ENCODE results near the gene NCOR2. TPM values are rescaled to one million over a fixed set of nuclear protein-coding genes. Genes with fewer than 3 reads are reported as not detected.

The NCOR2 gene
- total RNA-seq, 1 experiment from 2014 or later: 325 TPM

DNA sequence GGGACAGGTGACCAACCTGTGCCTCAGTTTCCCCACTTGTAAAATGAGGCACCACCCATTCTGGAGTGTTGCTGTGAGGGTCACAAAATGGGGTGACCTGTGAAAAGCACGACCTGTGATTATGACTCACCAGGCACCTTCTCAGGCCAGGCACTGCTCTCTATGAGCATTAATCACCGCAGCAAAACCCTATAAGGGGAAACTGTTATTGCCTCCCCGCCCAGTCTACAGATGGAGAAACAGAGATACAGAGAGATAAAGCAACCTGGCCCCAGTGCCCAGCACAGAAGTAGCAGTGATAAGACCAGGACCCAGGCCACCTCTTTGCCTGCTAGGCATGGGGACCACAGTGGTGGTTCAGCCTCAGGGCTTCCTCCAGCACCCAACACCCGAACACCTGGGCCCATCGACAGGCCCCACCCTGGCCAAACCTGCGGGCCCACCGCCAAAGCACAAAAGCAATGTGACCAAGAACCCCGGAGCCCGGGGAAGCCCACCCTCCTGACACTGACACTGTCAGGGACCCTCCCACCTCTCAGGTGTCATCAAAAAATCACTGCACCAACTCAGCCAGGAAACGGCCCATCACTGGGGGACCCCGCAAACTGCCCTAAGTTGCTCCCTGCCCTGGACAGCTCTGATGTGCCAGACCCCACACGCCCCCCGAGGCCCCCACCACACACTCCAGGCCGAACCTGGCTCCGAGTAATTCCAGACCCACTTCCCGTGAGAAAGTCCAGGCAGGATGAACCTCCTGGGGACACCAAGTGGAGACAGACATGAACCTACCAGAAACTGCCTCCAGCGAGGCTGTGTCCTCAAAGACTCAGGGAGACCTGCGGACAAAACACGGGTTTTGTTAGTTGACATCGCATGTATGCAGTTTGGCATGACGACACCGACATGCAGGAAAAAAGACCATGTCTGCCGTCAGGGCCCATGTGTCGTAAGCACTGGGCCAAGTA lies 32.4 kb downstream of the NCOR2 start:
- no TSS peak for BruUV-seq (replicated peaks)
- intact Hi-C loops (cut with micrococcal nuclease; ENCODE audit: unreplicated experiment): no loop called here

DNA sequence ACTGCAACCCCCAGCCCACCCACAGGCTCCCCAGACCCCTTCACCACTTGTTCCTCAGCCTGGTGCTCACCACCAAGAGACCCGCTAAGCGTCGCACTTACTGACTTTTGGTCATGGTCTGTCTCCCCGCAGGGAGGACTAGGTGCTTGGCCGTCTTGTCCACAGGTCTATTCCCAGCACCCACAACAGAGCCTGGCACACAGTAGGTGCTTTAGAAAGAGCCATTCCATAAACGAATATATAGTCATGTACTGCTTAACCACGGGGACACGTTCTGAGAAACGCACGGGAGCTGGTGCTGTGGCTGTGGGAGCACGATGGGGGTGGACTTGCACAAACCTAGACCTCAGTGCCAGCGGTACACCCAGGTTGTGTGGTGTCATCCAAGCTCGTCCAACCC lies 34.0 kb downstream of the NCOR2 start:
- Mint-ChIP-seq H3K27ac (ENCODE audit: unreplicated experiment) (no peak overlapping the region), H3K4me3 (ENCODE audit: low read depth, unreplicated experiment) (no peak overlapping the region), H3K36me3 (ENCODE audit: insufficient read depth, unreplicated experiment) (peaks cover 40% of the 10 kb centered on the region), H3K4me1 (ENCODE audit: low read depth, unreplicated experiment) (peaks cover 19% of the 10 kb centered on the region), H3K27me3 (ENCODE audit: unreplicated experiment) (no peaks in the 10 kb centered on the region), H3K9me3 (ENCODE audit: low read depth, unreplicated experiment) (no peaks in the 10 kb centered on the region)
- CTCF ChIA-PET: interaction anchor here (1.2 kb wide), 1 partner anchor 20 kb away, joined by 6 read pairs; no protein-coding TSS in a partner anchor
- intact Hi-C loops (cut with micrococcal nuclease; ENCODE audit: unreplicated experiment): no loop called here
- DNase-seq: no peak
- TF ChIP-seq, protein P1, sequence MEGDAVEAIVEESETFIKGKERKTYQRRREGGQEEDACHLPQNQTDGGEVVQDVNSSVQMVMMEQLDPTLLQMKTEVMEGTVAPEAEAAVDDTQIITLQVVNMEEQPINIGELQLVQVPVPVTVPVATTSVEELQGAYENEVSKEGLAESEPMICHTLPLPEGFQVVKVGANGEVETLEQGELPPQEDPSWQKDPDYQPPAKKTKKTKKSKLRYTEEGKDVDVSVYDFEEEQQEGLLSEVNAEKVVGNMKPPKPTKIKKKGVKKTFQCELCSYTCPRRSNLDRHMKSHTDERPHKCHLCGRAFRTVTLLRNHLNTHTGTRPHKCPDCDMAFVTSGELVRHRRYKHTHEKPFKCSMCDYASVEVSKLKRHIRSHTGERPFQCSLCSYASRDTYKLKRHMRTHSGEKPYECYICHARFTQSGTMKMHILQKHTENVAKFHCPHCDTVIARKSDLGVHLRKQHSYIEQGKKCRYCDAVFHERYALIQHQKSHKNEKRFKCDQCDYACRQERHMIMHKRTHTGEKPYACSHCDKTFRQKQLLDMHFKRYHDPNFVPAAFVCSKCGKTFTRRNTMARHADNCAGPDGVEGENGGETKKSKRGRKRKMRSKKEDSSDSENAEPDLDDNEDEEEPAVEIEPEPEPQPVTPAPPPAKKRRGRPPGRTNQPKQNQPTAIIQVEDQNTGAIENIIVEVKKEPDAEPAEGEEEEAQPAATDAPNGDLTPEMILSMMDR (IDR thresholded peaks at IDR 0.05; ENCODE audit: unreplicated experiment): no peak
- BruUV-seq (replicated peaks): no TSS peak

More for the DNA sequence above, 32.4 kb downstream of the NCOR2 start:
- TF ChIP-seq, protein P1 (IDR thresholded peaks at IDR 0.05; ENCODE audit: unreplicated experiment): no peak
- Mint-ChIP-seq H3K27ac (ENCODE audit: unreplicated experiment) (no peak overlapping the region), H3K27me3 (ENCODE audit: unreplicated experiment) (no peaks in the 10 kb centered on the region), H3K9me3 (ENCODE audit: low read depth, unreplicated experiment) (no peaks in the 10 kb centered on the region), H3K4me3 (ENCODE audit: low read depth, unreplicated experiment) (no peak overlapping the region), H3K36me3 (ENCODE audit: insufficient read depth, unreplicated experiment) (peaks cover 36% of the 10 kb centered on the region), H3K4me1 (ENCODE audit: low read depth, unreplicated experiment) (peaks cover 35% of the 10 kb centered on the region)
- no peak for DNase-seq
- CTCF ChIA-PET: no interaction called here

DNA sequence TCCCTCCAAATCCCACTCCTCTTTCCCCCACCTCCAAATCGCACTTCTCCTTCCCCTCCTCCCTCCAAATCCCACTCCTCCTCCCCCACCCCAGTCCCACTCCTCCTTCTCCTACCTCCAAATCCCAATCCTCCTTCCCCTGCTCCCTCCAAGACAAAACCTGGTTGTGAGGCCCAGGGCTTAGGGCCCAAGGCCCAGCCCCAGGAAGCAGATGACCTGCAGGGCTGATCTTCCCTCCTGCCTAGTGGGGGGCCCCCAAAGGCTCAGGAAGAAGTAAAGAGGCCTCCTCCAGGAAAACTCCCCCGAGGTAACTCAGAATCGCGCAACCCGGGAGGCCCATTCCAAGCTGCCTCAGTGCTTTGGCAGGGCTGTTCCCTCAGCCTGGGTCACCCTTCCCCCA lies 34.4 kb downstream of the NCOR2 start:
- no TSS peak for BruUV-seq (replicated peaks)
- Mint-ChIP-seq H3K36me3 (ENCODE audit: insufficient read depth, unreplicated experiment) (peaks cover 36% of the 10 kb centered on the region), H3K27me3 (ENCODE audit: unreplicated experiment) (no peaks in the 10 kb centered on the region), H3K4me1 (ENCODE audit: low read depth, unreplicated experiment) (peaks cover 14% of the 10 kb centered on the region), H3K4me3 (ENCODE audit: low read depth, unreplicated experiment) (no peak overlapping the region), H3K27ac (ENCODE audit: unreplicated experiment) (no peak overlapping the region), H3K9me3 (ENCODE audit: low read depth, unreplicated experiment) (no peaks in the 10 kb centered on the region)
- intact Hi-C loops (cut with micrococcal nuclease; ENCODE audit: unreplicated experiment): no loop called here
- TF ChIP-seq, protein P1 (IDR thresholded peaks at IDR 0.05; ENCODE audit: unreplicated experiment): no peak
- no peak for DNase-seq
- CTCF ChIA-PET: interaction anchor here (1.2 kb wide), 1 partner anchor 20 kb away, joined by 6 read pairs; no protein-coding TSS in a partner anchor

DNA sequence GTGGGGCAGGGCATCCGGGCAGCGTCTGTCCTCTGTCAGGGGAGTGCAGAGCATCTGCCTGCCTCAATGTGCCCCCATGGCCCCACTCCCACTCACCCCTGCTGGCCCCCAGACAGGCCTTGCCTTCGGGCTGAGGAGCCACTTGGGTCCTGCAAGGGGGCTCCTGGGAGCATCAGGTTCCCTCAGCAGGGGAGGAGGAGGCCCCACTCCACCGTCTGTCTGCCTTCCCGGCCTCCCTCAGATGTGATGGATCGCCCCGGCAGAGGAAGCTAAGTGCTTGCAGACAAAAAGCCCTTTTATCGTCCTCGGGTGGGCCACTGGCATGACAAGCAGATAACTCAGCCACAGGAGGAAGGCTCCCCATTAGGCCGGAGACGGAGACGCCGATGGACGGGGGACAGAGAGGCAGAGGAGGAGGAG lies 35.1 kb downstream of the NCOR2 start:
- H3K9me3 Mint-ChIP-seq (ENCODE audit: low read depth, unreplicated experiment): no peaks in the 10 kb centered on the region
- DNase-seq: no peak
- CTCF ChIA-PET: no interaction called here
- intact Hi-C loops (cut with micrococcal nuclease; ENCODE audit: unreplicated experiment): no loop called here
- H3K27me3 Mint-ChIP-seq (ENCODE audit: unreplicated experiment): no peaks in the 10 kb centered on the region
- BruUV-seq (replicated peaks): no TSS peak
- TF ChIP-seq, protein P1 (IDR thresholded peaks at IDR 0.05; ENCODE audit: unreplicated experiment): no peak
- peaks cover 36% of the 10 kb centered on the region for H3K36me3 Mint-ChIP-seq (ENCODE audit: insufficient read depth, unreplicated experiment)
- no peak overlapping the region for H3K4me3 Mint-ChIP-seq (ENCODE audit: low read depth, unreplicated experiment)
- peaks cover 10% of the 10 kb centered on the region for H3K4me1 Mint-ChIP-seq (ENCODE audit: low read depth, unreplicated experiment)
- H3K27ac Mint-ChIP-seq (ENCODE audit: unreplicated experiment): no peak overlapping the region

Measured in Calu3 (cell line).